Calu3 (cell line): ENCODE data around the gene TMEM184B. TPM values are rescaled to one million over a fixed set of nuclear protein-coding genes. Genes with fewer than 3 reads are reported as not detected.

Experiments
- BruUV-seq: library from RNA; stranded (reverse); fragments of 400-500 nt; replicated peaks from 2 replicates; lab custom pipeline; 2021; lab: Mats Ljungman, UMichigan
- CTCF ChIA-PET: fragments of 300-600 bp; sonication (Branson Sonifier 250); formaldehyde crosslinking; loops from one replicate; lab custom pipeline; 2022; ENCODE audit warnings: antibody characterized with exemption; lab: Charles Lee
- DNase-seq: peaks from one replicate; pipeline ENCODE4 v3.0.0; 2022
- H3K27ac Mint-ChIP-seq: one replicate; pipeline ENCODE4 v1.8.0; 2022; ENCODE audit warnings: mixed read lengths; ENCODE audit not compliant: unreplicated experiment
- H3K27me3 Mint-ChIP-seq: one replicate; pipeline ENCODE4 v1.8.0; 2022; ENCODE audit warnings: mixed read lengths; ENCODE audit not compliant: unreplicated experiment
- H3K36me3 Mint-ChIP-seq: one replicate; pipeline ENCODE4 v1.8.0; 2022; ENCODE audit warnings: mild to moderate bottlenecking, moderate library complexity, mixed read lengths; ENCODE audit not compliant: insufficient read depth, unreplicated experiment
- H3K4me1 Mint-ChIP-seq: one replicate; pipeline ENCODE4 v1.8.0; 2022; ENCODE audit warnings: mild to moderate bottlenecking, low read depth, mixed read lengths; ENCODE audit not compliant: unreplicated experiment
- H3K4me3 Mint-ChIP-seq: one replicate; pipeline ENCODE4 v1.8.0; 2022; ENCODE audit warnings: mild to moderate bottlenecking, low read depth, moderate library complexity, mixed read lengths; ENCODE audit not compliant: unreplicated experiment
- H3K9me3 Mint-ChIP-seq: one replicate; pipeline ENCODE4 v1.8.0; 2022; ENCODE audit warnings: low read depth, mixed read lengths; ENCODE audit not compliant: unreplicated experiment
- intact Hi-C: fragments of 100-400 bp; cut with micrococcal nuclease; formaldehyde crosslinking; loops from one replicate; pipeline ENCODE4 v1.10.0; 2022; ENCODE audit not compliant: unreplicated experiment
- total RNA-seq: library from RNA; stranded (reverse); gene quantifications from 2 replicates; pipeline ENCODE4 v1.2.3, GENCODE V29; 2022
- TF ChIP-seq, protein P1 (sequence below): fragments of 200-600 bp; IDR thresholded peaks from one replicate; pipeline ENCODE4 v1.8.0; 2022; ENCODE audit warnings: antibody characterized with exemption; ENCODE audit not compliant: unreplicated experiment

The TMEM184B gene
- total RNA-seq, 1 experiment from 2014 or later: 114 TPM

DNA sequence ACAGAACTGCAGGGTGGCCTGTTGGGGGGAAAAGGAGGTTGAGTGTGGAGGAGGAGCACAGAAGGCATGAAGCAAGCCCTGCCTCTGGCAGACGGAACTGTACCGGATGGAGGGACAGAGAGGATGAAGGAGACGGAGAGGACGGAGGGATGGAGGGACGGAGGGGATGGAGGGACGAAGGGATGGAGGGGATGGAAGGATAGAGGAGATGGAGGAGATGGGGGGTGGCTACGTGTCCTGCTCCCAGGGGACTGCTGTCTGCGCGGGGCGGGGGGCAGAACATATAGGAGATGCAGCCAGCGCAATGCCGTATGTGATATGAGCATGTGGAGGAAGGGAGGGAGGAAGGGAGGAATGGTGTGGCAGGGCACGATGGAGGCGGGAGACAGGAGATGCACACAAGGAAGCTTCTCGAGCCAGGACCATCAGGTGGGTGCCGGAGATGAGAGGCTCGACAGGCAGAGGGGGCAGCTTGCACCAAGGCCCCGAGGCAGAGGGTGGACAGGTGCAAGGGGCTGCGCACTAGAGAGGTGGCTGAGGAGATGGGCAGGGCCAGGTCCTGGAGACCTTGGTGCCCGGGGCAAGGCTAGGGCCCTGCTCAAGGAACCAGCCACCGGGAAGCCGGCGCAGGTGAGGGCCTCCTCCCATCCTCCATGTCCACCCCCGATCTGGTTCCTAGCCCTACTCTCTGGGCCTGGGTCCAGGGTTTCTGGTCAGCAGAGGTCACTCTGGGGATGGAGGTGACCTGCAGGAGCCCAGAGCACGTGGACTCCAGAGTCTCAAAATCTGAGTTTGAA, 45.8 kb downstream of the TMEM184B start:
- Mint-ChIP-seq H3K4me1 (peaks cover 40% of the 10 kb centered on the region), H3K27ac (peak overlapping the region; percentile 56), H3K36me3 (peaks cover 70% of the 10 kb centered on the region), H3K4me3 (no peak overlapping the region), H3K27me3 (no peaks in the 10 kb centered on the region), H3K9me3 (no peaks in the 10 kb centered on the region)
- intact Hi-C loops: no loop called here
- BruUV-seq: no TSS peak
- no peak for DNase-seq
- CTCF ChIA-PET: interaction anchor here (1.1 kb wide), 1 partner anchor 8 kb away, joined by 3 read pairs; no protein-coding TSS in a partner anchor
- TF ChIP-seq, protein P1, sequence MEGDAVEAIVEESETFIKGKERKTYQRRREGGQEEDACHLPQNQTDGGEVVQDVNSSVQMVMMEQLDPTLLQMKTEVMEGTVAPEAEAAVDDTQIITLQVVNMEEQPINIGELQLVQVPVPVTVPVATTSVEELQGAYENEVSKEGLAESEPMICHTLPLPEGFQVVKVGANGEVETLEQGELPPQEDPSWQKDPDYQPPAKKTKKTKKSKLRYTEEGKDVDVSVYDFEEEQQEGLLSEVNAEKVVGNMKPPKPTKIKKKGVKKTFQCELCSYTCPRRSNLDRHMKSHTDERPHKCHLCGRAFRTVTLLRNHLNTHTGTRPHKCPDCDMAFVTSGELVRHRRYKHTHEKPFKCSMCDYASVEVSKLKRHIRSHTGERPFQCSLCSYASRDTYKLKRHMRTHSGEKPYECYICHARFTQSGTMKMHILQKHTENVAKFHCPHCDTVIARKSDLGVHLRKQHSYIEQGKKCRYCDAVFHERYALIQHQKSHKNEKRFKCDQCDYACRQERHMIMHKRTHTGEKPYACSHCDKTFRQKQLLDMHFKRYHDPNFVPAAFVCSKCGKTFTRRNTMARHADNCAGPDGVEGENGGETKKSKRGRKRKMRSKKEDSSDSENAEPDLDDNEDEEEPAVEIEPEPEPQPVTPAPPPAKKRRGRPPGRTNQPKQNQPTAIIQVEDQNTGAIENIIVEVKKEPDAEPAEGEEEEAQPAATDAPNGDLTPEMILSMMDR: no peak

GRCh38 chr22:38223289-38223960, 49.4 kb downstream of the TMEM184B start:
- BruUV-seq: no TSS peak
- no peaks in the 10 kb centered on the region for H3K9me3 Mint-ChIP-seq
- intact Hi-C loops: no loop called here
- TF ChIP-seq, protein P1: peak; percentile 30
- no peak for DNase-seq
- no peaks in the 10 kb centered on the region for H3K27me3 Mint-ChIP-seq
- peaks cover 57% of the 10 kb centered on the region for H3K4me1 Mint-ChIP-seq
- H3K4me3 Mint-ChIP-seq: no peak overlapping the region
- CTCF ChIA-PET: interaction anchor here (0.6 kb wide), 1 partner anchor 244 kb away, joined by 3 read pairs; no protein-coding TSS in a partner anchor
- peak overlapping the region; percentile 98 for H3K27ac Mint-ChIP-seq
- peaks cover 83% of the 10 kb centered on the region for H3K36me3 Mint-ChIP-seq

GRCh38 chr22:38222797-38223119, 50.1 kb downstream of the TMEM184B start:
- intact Hi-C loops: no loop called here
- CTCF ChIA-PET: interaction anchor here (0.5 kb wide), 1 partner anchor 109 kb away, joined by 4 read pairs; no protein-coding TSS in a partner anchor
- no peaks in the 10 kb centered on the region for H3K9me3 Mint-ChIP-seq

More at GRCh38 chr22:38222797-38223119, 50.1 kb downstream of the TMEM184B start:
- TF ChIP-seq, protein P1: no peak
- no TSS peak for BruUV-seq
- Mint-ChIP-seq H3K36me3 (peaks cover 84% of the 10 kb centered on the region), H3K27me3 (no peaks in the 10 kb centered on the region), H3K4me1 (peaks cover 61% of the 10 kb centered on the region), H3K4me3 (no peak overlapping the region), H3K27ac (peak overlapping the region; percentile 98)
- DNase-seq: peak; percentile 61
